ENCODE results near the gene TMC3.

Gene TMC3

DNA sequence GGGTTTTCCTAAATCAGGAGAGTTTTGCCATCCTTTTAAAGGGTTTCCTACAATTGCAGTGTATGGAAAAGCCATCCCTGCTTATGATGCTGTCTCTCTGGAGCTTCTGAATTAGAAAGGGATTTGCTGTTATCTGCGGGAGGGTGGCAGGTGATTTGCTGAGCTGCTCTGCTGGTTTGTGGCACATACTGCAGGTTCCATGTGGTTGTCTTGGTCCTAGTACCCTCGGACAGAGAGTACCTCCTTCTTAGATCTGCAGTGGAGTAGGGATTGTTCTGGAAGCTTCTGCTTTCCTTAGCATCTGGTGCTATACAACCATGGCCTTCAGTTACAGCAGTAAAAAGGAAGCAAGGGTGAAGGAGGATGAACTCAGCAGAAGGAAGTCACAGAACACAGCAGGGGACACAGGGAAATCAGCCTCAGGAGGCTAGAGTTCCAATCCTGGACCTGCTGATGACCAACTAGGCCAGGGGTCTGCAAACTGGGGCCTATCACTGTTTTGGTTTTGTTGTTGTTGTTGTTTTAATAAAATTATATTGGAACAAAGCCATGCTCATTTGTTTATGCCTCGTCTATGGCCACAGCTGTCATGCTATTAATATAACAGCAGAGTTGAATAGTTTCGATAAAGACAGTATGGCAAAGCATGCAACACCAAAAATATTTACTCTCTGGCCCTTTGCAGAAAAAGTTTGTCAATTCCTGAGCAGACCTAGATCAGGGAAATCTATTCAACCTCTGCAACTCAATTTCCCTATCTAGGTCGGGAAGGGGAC is 89.6 kb downstream of the TMC3 start:
- no peak for DNase-seq (ENCODE audit: low read depth)

GRCh38 chr15:81282911-81283310 is 91.1 kb downstream of the TMC3 start:
- Histone ChIP-seq H3K27me3 (replicated peaks; ENCODE audit: control insufficient read depth, insufficient read depth, low read length) (no peaks in the 10 kb centered on the region), H3K36me3 (ENCODE audit: control insufficient read depth, insufficient read depth, low read length, severe bottlenecking) (peaks cover 64% of the 10 kb centered on the region), H3K4me1 (ENCODE audit: control insufficient read depth, insufficient read depth, low read length) (no peaks in the 10 kb centered on the region), H3K9ac (ENCODE audit: low read length) (no peak overlapping the region), H3K4me3 (ENCODE audit: low read length) (no peak overlapping the region), H3K9me3 (ENCODE audit: control insufficient read depth, low read length) (no peaks in the 10 kb centered on the region)
- DNase-seq (ENCODE audit: low read depth) = no peak

More for the DNA sequence above, 89.6 kb downstream of the TMC3 start:
- no peak overlapping the region for H3K4me3 ChIP-seq (ENCODE audit: low read length)
- H3K4me1 ChIP-seq (ENCODE audit: control insufficient read depth, insufficient read depth, low read length) = no peaks in the 10 kb centered on the region
- no peaks in the 10 kb centered on the region for H3K27me3 ChIP-seq (replicated peaks; ENCODE audit: control insufficient read depth, insufficient read depth, low read length)
- H3K9me3 ChIP-seq (ENCODE audit: control insufficient read depth, low read length) = no peaks in the 10 kb centered on the region
- peaks cover 65% of the 10 kb centered on the region for H3K36me3 ChIP-seq (ENCODE audit: control insufficient read depth, insufficient read depth, low read length, severe bottlenecking)
- H3K9ac ChIP-seq (ENCODE audit: low read length) = no peak overlapping the region

GRCh38 chr15:81282606-81282895 is 91.5 kb downstream of the TMC3 start:
- Histone ChIP-seq H3K27me3 (replicated peaks; ENCODE audit: control insufficient read depth, insufficient read depth, low read length) (no peaks in the 10 kb centered on the region), H3K4me1 (ENCODE audit: control insufficient read depth, insufficient read depth, low read length) (no peaks in the 10 kb centered on the region), H3K36me3 (ENCODE audit: control insufficient read depth, insufficient read depth, low read length, severe bottlenecking) (peaks cover 60% of the 10 kb centered on the region), H3K4me3 (ENCODE audit: low read length) (no peak overlapping the region), H3K9ac (ENCODE audit: low read length) (no peak overlapping the region), H3K9me3 (ENCODE audit: control insufficient read depth, low read length) (peaks cover 1% of the 10 kb centered on the region)
- no peak for DNase-seq (ENCODE audit: low read depth)

DNA sequence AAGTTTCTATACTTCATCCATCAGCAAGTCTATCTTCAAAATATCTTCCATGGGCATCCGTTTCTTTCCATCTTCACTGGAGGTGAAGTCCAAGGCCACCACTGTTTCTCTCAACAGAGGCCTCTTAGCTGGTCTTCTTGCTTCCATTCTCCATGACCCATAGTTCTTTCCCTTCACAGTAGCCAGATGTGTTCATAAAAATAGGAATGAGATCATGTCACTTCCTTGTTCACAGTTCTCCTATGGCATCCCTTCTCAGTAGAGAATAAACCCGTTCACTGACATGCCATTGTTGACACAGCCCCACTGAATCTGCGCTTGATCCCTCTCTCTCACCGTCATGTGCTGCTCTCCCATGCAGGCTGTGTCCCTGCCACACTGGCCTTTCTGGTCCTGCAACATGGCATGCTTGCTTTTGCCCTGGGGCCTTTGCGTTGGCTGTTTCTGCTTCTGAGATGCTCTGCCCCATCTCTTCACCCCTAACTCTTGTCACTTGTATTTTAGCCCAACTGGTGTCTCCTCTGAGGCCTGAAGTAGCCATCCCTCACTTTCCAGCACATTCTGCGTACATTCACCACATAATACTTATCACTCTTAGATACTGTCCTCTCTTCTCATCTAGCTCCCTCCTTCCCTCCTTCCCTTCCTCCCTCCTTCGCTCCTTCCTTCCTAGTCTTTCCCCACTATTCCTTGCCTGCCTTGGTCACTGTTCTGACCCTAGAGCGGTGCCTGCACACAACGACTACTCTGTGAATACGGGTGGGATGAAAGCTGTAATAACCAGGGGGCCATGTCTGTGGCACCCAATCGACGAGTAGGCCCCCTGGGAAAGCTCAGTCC is 92.0 kb downstream of the TMC3 start:
- Histone ChIP-seq H3K9me3 (ENCODE audit: control insufficient read depth, low read length) (peaks cover 7% of the 10 kb centered on the region), H3K27me3 (replicated peaks; ENCODE audit: control insufficient read depth, insufficient read depth, low read length) (no peaks in the 10 kb centered on the region), H3K36me3 (ENCODE audit: control insufficient read depth, insufficient read depth, low read length, severe bottlenecking) (peaks cover 55% of the 10 kb centered on the region), H3K4me1 (ENCODE audit: control insufficient read depth, insufficient read depth, low read length) (no peaks in the 10 kb centered on the region), H3K9ac (ENCODE audit: low read length) (no peak overlapping the region), H3K4me3 (ENCODE audit: low read length) (no peak overlapping the region)
- no peak for DNase-seq (ENCODE audit: low read depth)

DNA sequence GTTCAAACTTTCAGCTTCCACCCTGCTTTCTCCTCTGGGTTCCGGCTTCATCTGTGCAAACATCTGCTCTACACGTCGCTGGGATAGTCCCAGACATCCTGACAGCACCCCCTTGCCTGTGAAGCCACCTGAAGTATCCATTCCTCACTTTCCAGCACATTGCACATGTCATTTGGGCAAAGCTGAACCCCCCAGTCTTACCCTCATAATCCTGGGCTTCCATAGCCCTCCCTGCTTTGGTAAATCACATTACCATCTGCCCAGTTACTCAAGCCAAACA is 92.6 kb downstream of the TMC3 start:
- Histone ChIP-seq H3K36me3 (ENCODE audit: control insufficient read depth, insufficient read depth, low read length, severe bottlenecking) (peaks cover 49% of the 10 kb centered on the region), H3K27me3 (replicated peaks; ENCODE audit: control insufficient read depth, insufficient read depth, low read length) (no peaks in the 10 kb centered on the region), H3K4me3 (ENCODE audit: low read length) (no peak overlapping the region), H3K9me3 (ENCODE audit: control insufficient read depth, low read length) (peaks cover 13% of the 10 kb centered on the region), H3K4me1 (ENCODE audit: control insufficient read depth, insufficient read depth, low read length) (peaks cover 1% of the 10 kb centered on the region), H3K9ac (ENCODE audit: low read length) (no peak overlapping the region)
- DNase-seq (ENCODE audit: low read depth) = no peak
